Fibroblast of mammary gland (primary cell): ENCODE data around the gene DACT3.
A peak's percentile ranks its signal among the peaks of the same experiment; 100 is the strongest.

Experiments used
- DNase-seq: peaks from one replicate; pipeline ENCODE4 v3.0.0-alpha.2; 2010; ENCODE audit warnings: low read depth
- H3K4me3 ChIP-seq: 2 replicates; pipeline ENCODE4 v1.5.1; 2011; ENCODE audit warnings: low read depth, mild to moderate bottlenecking, low read length, moderate library complexity; ENCODE audit not compliant: control insufficient read depth
- CTCF ChIP-seq: conservative IDR thresholded peaks from 2 replicates; pipeline ENCODE4 v1.5.1; 2011; ENCODE audit warnings: low read depth, low read length, inconsistent platforms; ENCODE audit not compliant: control insufficient read depth, insufficient read depth

The DACT3 gene, protein sequence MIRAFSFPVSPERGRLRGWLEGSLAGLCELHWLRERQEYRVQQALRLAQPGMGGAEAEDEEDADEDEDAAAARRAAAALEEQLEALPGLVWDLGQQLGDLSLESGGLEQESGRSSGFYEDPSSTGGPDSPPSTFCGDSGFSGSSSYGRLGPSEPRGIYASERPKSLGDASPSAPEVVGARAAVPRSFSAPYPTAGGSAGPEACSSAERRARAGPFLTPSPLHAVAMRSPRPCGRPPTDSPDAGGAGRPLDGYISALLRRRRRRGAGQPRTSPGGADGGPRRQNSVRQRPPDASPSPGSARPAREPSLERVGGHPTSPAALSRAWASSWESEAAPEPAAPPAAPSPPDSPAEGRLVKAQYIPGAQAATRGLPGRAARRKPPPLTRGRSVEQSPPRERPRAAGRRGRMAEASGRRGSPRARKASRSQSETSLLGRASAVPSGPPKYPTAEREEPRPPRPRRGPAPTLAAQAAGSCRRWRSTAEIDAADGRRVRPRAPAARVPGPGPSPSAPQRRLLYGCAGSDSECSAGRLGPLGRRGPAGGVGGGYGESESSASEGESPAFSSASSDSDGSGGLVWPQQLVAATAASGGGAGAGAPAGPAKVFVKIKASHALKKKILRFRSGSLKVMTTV

DNA sequence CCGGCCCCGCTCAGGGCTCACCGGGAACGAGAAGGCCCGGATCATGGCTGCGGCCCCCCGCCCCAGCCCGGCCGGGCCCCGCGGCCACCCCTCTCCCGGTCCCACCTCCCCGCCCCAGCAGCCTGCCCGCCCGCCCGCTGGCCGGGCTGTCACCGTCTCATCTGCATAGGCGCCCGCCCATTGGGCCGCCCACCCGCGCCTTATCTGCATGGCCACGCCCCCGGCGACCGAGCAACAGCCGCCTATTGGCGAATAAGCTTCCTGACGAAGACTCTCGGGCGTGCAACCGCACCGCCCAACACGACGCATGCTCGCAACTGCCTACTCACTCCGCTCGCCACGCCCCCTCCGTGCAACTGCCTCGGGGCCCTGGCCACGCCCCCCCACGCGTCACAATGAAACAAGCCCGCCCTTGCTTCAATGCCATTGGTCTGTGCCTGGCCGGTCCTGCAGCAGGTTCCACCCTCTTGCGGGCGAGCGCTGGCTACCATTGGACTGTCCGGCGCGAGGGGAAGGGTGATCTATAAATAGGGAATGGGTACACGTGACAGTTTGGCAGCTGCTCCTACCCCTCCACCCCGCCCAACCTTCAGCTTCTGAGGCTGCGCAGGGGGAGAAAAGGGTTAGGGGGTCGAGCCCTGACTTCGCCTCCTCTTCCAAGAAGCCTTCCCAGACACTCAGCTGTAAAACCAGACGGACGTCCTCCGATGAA is at the start of gene DACT3:
Gene DACT3 (minus strand): TSS at position 163 of the 712 bp plus-strand sequence. CDS start 118 bp downstream, at position 45.
- TF ChIP-seq CTCF, result no peak
- peak; percentile 99 for DNase-seq
- H3K4me3 ChIP-seq, result peak within 1 kb of the TSS; percentile 43

- DNase-seq, result no peak
- TF ChIP-seq CTCF, result no peak
- H3K4me3 ChIP-seq, result no peak overlapping the region
Measured at GRCh38 chr19:46710687-46711086, 49.7 kb upstream of the DACT3 start.

DNA sequence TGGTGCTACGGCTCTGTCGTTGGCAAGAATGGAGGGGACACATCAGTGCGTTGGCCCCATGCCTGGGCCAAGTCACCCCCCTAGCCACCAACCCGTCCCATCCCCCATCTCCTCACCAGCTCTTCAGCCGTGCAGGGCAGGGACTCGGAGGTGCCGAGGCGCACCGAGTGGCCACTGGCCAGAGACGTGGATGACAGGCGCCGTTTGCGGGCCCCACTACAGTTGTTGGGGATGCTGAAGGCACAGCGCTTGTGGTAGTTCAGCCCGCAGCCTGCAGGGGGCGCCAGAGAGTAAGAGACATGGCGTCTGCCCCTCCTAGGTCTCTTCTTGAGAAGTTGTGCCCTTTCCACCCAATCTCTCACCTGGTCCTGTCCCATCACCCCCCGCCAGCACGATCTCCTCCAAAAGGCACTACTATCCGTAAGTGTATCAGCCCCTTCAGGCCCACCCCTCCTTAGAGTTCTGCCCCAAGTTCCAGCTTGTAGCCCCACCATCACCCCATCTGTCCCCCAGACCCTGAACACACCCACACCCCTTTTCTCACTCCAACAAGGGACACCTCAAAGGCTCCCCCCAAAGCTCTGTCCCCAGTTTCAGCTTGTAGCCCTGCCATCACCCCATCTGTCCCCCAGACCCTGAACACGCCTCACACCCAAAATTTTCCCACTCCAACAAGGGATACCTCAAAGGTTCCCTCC is 43.5 kb upstream of the DACT3 start:
- DNase-seq, result peak; percentile 40
- H3K4me3 ChIP-seq, result no peak overlapping the region
- TF ChIP-seq CTCF, result peak; percentile 82

- H3K4me3 ChIP-seq, result no peak overlapping the region
- no peak for TF ChIP-seq CTCF
- no peak for DNase-seq
Measured at GRCh38 chr19:46700704-46701103, 39.7 kb upstream of the DACT3 start.

GRCh38 chr19:46698395-46699321 is 37.7 kb upstream of the DACT3 start:
- TF ChIP-seq CTCF, result no peak
- H3K4me3 ChIP-seq, result no peak overlapping the region
- DNase-seq, result no peak
